ENCODE measurements around the gene TXNDC11.

Gene TXNDC11

DNA sequence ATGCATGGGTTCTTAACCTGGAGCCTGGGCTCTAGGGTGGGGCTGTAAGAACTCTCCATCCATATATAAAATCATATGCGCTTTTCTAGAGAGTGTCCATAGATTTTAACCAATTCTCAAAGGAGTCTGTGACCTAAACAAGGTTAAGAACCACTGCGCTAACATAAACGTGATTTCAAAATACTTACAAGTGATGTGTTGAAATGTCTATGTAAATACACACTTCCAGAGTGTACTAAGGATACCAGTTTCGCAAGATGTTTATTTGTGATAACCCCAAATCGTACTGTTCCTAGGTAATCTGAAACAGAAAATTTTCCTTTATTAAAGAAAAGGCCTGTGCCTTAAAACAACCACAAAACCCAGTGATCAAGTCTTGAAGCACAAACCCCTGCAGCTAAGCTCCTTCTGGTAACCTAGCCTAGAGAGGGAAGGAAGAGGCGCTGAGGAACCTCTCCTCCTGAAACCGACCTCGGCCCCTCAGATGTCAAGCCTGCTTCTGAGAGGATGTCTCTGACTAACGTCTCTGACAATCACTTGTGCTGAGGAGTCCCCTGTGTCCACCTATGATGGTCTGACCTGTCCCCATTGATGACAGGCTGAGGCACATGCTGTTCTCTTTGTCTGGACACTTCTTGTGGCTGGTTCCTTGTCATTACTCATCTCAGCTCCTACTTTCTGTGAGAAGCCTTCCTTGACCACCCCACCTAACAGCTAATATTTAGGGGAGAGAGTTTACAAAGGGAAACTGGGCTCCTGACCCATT, 42.2 kb downstream of the TXNDC11 start:
- no peak for TF ChIP-seq CTCF (IDR thresholded peaks at IDR 0.05; ENCODE audit: insufficient read depth, low read depth, low read length, missing control alignments)
- no peak overlapping the region for H3K4me3 ChIP-seq (ENCODE audit: low read length)
- DNase-seq (ENCODE audit: low read depth) = peak; percentile 14

GRCh38 chr16:11699234-11699894, 43.3 kb downstream of the TXNDC11 start:
- H3K4me3 ChIP-seq (ENCODE audit: low read length) = no peak overlapping the region
- DNase-seq (ENCODE audit: low read depth) = no peak
- no peak for TF ChIP-seq CTCF (IDR thresholded peaks at IDR 0.05; ENCODE audit: insufficient read depth, low read depth, low read length, missing control alignments)

DNA sequence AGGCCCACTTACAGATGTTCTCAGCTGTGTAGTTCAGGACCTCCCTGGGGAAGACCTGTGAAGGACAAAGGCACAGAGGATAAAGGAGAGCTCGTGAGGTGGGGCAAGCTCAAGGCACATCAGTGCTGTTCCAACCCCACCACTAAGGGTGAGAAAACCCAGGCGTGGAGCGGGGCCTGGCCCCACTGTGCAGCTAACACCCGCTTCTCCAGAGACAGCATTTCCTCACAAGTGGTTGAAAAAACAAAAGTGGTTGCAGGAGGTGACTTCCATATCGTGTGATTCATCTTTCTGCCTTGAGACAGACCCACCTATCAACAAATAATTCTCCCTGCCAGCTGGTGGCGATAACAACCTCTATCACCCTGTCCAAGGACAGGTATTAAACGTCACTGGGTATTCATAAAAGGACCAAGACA, 44.4 kb downstream of the TXNDC11 start:
- no peak overlapping the region for H3K4me3 ChIP-seq (ENCODE audit: low read length)
- TF ChIP-seq CTCF (IDR thresholded peaks at IDR 0.05; ENCODE audit: insufficient read depth, low read depth, low read length, missing control alignments) = peak; percentile 30
- DNase-seq (ENCODE audit: low read depth) = peak; percentile 71

DNA sequence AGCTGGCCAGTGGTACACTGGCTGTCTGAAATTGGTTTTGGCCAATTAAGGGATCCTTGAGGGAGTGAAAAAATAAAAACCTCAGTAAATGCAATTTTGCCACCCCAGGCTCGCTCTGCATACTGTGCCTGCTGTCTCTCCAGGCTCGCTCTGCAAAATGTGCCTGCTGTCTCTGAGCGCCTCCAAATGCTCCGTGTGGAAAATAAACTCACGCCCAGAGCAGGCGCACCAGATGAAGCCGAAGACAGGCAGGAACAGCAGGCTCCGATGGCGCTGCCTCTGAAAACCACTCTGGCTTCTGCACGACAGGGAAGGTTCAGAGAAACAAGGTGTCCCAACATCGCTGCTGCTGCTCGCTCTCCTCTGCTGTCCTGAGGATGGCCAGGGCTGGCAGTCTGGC, 45.3 kb downstream of the TXNDC11 start:
- DNase-seq (ENCODE audit: low read depth) = no peak
- no peak for TF ChIP-seq CTCF (IDR thresholded peaks at IDR 0.05; ENCODE audit: insufficient read depth, low read depth, low read length, missing control alignments)
- no peak overlapping the region for H3K4me3 ChIP-seq (ENCODE audit: low read length)

GRCh38 chr16:11696266-11697012, 46.2 kb downstream of the TXNDC11 start:
- no peak for DNase-seq (ENCODE audit: low read depth)
- no peak overlapping the region for H3K4me3 ChIP-seq (ENCODE audit: low read length)
- no peak for TF ChIP-seq CTCF (IDR thresholded peaks at IDR 0.05; ENCODE audit: insufficient read depth, low read depth, low read length, missing control alignments)

DNA sequence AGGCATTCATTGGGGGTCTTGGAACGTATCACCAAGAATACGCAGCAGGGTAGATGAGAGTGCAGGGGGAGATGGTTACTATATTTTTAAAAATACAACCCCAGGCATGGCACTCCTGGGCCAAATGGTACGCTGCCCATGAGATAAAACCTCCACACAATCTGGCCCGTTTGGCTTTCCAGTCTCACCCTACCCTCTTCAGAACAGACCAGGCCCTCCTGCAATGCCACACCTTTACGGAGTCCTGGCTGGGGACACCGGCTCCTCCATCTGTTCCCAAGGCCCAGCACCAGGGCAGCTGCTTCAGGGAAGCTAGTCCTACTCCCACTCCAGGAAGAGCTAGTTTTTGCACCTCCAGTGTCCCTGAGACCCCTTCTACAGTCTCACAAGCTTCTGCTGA, 50.0 kb downstream of the TXNDC11 start:
- no peak for TF ChIP-seq CTCF (IDR thresholded peaks at IDR 0.05; ENCODE audit: insufficient read depth, low read depth, low read length, missing control alignments)
- DNase-seq (ENCODE audit: low read depth) = no peak
- H3K4me3 ChIP-seq (ENCODE audit: low read length) = no peak overlapping the region
